Measurements from ENCODE around the gene BTNL3.

DNA sequence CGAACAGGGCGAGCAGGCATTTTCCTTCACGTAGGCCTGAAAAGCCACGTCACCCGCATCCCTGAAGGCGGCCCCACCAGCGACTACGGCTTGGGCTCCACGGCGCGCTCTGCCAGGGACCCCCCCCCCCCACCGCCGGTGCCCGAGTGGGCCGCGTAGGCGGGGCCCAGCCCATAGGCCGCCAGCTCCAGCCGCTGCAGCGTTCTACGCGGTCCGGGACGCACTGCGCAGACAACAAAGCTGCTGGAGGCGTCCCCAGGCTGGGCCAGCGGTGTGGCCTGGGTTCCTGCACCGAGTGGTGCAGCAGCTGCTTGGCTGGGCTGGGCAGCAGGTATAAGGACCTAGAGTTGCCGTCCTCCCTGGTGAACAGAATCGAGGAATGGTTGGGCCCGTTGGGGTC is 18.3 kb upstream of the BTNL3 start:
- TF ChIP-seq, protein P1, sequence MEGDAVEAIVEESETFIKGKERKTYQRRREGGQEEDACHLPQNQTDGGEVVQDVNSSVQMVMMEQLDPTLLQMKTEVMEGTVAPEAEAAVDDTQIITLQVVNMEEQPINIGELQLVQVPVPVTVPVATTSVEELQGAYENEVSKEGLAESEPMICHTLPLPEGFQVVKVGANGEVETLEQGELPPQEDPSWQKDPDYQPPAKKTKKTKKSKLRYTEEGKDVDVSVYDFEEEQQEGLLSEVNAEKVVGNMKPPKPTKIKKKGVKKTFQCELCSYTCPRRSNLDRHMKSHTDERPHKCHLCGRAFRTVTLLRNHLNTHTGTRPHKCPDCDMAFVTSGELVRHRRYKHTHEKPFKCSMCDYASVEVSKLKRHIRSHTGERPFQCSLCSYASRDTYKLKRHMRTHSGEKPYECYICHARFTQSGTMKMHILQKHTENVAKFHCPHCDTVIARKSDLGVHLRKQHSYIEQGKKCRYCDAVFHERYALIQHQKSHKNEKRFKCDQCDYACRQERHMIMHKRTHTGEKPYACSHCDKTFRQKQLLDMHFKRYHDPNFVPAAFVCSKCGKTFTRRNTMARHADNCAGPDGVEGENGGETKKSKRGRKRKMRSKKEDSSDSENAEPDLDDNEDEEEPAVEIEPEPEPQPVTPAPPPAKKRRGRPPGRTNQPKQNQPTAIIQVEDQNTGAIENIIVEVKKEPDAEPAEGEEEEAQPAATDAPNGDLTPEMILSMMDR (IDR thresholded peaks at IDR 0.05) = no peak
- TF ChIP-seq ZNF138 (CRISPR knock-in tag; conservative IDR thresholded peaks at IDR 0.05) (no peak), SP1 (CRISPR knock-in tag; conservative IDR thresholded peaks at IDR 0.05) (no peak), ESRRA (CRISPR knock-in tag; IDR thresholded peaks at IDR 0.05; ENCODE audit: borderline replicate concordance) (no peak), ZNF121 (CRISPR knock-in tag; IDR thresholded peaks at IDR 0.05) (no peak), ZNF396 (CRISPR knock-in tag; IDR thresholded peaks at IDR 0.05; ENCODE audit: borderline replicate concordance) (no peak)
- TF ChIP-seq, protein P2, sequence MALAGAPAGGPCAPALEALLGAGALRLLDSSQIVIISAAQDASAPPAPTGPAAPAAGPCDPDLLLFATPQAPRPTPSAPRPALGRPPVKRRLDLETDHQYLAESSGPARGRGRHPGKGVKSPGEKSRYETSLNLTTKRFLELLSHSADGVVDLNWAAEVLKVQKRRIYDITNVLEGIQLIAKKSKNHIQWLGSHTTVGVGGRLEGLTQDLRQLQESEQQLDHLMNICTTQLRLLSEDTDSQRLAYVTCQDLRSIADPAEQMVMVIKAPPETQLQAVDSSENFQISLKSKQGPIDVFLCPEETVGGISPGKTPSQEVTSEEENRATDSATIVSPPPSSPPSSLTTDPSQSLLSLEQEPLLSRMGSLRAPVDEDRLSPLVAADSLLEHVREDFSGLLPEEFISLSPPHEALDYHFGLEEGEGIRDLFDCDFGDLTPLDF (CRISPR knock-in tag; IDR thresholded peaks at IDR 0.05) = no peak
- TF ChIP-seq, protein P3, sequence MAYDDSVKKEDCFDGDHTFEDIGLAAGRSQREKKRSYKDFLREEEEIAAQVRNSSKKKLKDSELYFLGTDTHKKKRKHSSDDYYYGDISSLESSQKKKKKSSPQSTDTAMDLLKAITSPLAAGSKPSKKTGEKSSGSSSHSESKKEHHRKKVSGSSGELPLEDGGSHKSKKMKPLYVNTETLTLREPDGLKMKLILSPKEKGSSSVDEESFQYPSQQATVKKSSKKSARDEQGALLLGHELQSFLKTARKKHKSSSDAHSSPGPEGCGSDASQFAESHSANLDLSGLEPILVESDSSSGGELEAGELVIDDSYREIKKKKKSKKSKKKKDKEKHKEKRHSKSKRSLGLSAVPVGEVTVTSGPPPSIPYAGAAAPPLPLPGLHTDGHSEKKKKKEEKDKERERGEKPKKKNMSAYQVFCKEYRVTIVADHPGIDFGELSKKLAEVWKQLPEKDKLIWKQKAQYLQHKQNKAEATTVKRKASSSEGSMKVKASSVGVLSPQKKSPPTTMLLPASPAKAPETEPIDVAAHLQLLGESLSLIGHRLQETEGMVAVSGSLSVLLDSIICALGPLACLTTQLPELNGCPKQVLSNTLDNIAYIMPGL (CRISPR knock-in tag; IDR thresholded peaks at IDR 0.05) = no peak
- TF ChIP-seq, protein P4, sequence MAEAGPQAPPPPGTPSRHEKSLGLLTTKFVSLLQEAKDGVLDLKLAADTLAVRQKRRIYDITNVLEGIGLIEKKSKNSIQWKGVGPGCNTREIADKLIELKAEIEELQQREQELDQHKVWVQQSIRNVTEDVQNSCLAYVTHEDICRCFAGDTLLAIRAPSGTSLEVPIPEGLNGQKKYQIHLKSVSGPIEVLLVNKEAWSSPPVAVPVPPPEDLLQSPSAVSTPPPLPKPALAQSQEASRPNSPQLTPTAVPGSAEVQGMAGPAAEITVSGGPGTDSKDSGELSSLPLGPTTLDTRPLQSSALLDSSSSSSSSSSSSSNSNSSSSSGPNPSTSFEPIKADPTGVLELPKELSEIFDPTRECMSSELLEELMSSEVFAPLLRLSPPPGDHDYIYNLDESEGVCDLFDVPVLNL (CRISPR knock-in tag; IDR thresholded peaks at IDR 0.05; ENCODE audit: borderline replicate concordance, low read depth) = no peak
- TF ChIP-seq, protein P5, sequence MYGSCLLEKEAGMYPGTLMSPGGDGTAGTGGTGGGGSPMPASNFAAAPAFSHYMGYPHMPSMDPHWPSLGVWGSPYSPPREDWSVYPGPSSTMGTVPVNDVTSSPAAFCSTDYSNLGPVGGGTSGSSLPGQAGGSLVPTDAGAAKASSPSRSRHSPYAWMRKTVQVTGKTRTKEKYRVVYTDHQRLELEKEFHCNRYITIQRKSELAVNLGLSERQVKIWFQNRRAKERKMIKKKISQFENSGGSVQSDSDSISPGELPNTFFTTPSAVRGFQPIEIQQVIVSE (CRISPR knock-in tag; IDR thresholded peaks at IDR 0.05; ENCODE audit: borderline replicate concordance) = no peak
- TF ChIP-seq, protein P6, sequence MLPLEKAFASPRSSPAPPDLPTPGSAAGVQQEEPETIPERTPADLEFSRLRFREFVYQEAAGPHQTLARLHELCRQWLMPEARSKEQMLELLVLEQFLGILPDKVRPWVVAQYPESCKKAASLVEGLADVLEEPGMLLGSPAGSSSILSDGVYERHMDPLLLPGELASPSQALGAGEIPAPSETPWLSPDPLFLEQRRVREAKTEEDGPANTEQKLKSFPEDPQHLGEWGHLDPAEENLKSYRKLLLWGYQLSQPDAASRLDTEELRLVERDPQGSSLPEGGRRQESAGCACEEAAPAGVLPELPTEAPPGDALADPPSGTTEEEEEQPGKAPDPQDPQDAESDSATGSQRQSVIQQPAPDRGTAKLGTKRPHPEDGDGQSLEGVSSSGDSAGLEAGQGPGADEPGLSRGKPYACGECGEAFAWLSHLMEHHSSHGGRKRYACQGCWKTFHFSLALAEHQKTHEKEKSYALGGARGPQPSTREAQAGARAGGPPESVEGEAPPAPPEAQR (CRISPR knock-in tag; IDR thresholded peaks at IDR 0.05) = no peak
- TF ChIP-seq, protein P7, sequence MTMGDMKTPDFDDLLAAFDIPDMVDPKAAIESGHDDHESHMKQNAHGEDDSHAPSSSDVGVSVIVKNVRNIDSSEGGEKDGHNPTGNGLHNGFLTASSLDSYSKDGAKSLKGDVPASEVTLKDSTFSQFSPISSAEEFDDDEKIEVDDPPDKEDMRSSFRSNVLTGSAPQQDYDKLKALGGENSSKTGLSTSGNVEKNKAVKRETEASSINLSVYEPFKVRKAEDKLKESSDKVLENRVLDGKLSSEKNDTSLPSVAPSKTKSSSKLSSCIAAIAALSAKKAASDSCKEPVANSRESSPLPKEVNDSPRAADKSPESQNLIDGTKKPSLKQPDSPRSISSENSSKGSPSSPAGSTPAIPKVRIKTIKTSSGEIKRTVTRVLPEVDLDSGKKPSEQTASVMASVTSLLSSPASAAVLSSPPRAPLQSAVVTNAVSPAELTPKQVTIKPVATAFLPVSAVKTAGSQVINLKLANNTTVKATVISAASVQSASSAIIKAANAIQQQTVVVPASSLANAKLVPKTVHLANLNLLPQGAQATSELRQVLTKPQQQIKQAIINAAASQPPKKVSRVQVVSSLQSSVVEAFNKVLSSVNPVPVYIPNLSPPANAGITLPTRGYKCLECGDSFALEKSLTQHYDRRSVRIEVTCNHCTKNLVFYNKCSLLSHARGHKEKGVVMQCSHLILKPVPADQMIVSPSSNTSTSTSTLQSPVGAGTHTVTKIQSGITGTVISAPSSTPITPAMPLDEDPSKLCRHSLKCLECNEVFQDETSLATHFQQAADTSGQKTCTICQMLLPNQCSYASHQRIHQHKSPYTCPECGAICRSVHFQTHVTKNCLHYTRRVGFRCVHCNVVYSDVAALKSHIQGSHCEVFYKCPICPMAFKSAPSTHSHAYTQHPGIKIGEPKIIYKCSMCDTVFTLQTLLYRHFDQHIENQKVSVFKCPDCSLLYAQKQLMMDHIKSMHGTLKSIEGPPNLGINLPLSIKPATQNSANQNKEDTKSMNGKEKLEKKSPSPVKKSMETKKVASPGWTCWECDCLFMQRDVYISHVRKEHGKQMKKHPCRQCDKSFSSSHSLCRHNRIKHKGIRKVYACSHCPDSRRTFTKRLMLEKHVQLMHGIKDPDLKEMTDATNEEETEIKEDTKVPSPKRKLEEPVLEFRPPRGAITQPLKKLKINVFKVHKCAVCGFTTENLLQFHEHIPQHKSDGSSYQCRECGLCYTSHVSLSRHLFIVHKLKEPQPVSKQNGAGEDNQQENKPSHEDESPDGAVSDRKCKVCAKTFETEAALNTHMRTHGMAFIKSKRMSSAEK (CRISPR knock-in tag; IDR thresholded peaks at IDR 0.05; ENCODE audit: borderline replicate concordance) = no peak

Measured in WTC11 (cell line).